K562 (cell line): Measurements from ENCODE around the gene SMARCC1. TPM values are rescaled to one million over a fixed set of nuclear protein-coding genes. Genes with fewer than 3 reads are reported as not detected.

Source experiments
- ATAC-seq: fragments of 200-7000 bp; cut with Tn5 transposase; 3 replicates; pipeline ENCODE4 v1.9.1; 2020; ENCODE audit warnings: moderate library complexity
- BruUV-seq: library from RNA; stranded (reverse); fragments of 400-500 nt; replicated peaks from 2 replicates; lab custom pipeline; 2021; lab: Mats Ljungman, UMichigan
- CTCF ChIA-PET: fragments of 300-600 bp; formaldehyde crosslinking; extraction: SDS; loops from one replicate; lab custom pipeline; 2021; ENCODE audit warnings: low intra/inter-chr PET ratio; lab: Yijun Ruan, JAX
- POLR2A ChIA-PET: fragments of 300-600, 350-650 bp; sonication (Branson Sonifier 250); formaldehyde crosslinking; extraction: SDS; loops from one replicate; lab custom pipeline; 2021; ENCODE audit warnings: antibody characterized with exemption, inconsistent platforms; lab: Yijun Ruan, JAX
- DNase-seq, 4 experiments: peaks; one replicate each; pipeline versions ENCODE4 v3.0.0 to v3.0.0-alpha.2; 2011 to 2018; ENCODE audit warnings: low spot score in 3 of 4, mixed read lengths in 3 of 4; ENCODE audit errors: extremely low read depth in 1 of 4
- FAIRE-seq: peaks from 2 replicates; lab custom pipeline; 2011; peaks lifted over from hg19 to GRCh38; lab: Jason Lieb, UNC
- H2AFZ ChIP-seq: 2 replicates; pipeline ENCODE4 v1.6.0; 2011; ENCODE audit warnings: low read depth, low read length, control low read depth, inconsistent platforms
- H3K27ac ChIP-seq: fragments of 200-600 bp; 3 replicates; pipeline ENCODE4 v1.8.0; 2011; ENCODE audit warnings: low read depth, mild to moderate bottlenecking, control low read depth, inconsistent platforms, low read length, moderate library complexity, mixed read lengths; ENCODE audit errors: extremely low read depth
- H3K27me3 ChIP-seq, 2 experiments: fragments of 300-600 bp in 1 of 2; 2 replicates in 1 of 2; 3 replicates in 1 of 2; pipeline versions ENCODE4 v1.6.0 to v1.8.0; 2011; ENCODE audit warnings: inconsistent platforms in 2 of 2, low read length in 2 of 2, mild to moderate bottlenecking in 1 of 2, mixed read lengths in 1 of 2, moderate library complexity in 1 of 2; ENCODE audit not compliant: control insufficient read depth in 2 of 2, insufficient read depth in 2 of 2
- H3K36me3 ChIP-seq: fragments of 300-600 bp; 3 replicates; pipeline ENCODE4 v1.8.0; 2011; ENCODE audit warnings: mild to moderate bottlenecking, low read length, inconsistent platforms; ENCODE audit not compliant: control insufficient read depth, insufficient read depth
- H3K4me1 ChIP-seq, 2 experiments: fragments of 200-600 bp in 1 of 2; replicated peaks in 1 of 2; 2 replicates in 1 of 2; 3 replicates in 1 of 2; pipeline versions ENCODE4 v1.5.1 to v1.8.0; 2011; ENCODE audit warnings: inconsistent platforms in 2 of 2, low read length in 2 of 2, mild to moderate bottlenecking in 1 of 2, mixed read lengths in 1 of 2, moderate library complexity in 1 of 2; ENCODE audit not compliant: control insufficient read depth in 2 of 2, insufficient read depth in 2 of 2
- H3K4me2 ChIP-seq: 2 replicates; pipeline ENCODE4 v1.6.1; 2011; ENCODE audit warnings: low read length, control low read depth, inconsistent platforms, mixed read lengths; ENCODE audit not compliant: insufficient read depth
- H3K4me3 ChIP-seq: fragments of 200-600 bp; sonication (generic), shearing (Covaris generic); 2 replicates; pipeline ENCODE4 v1.5.1; 2016; ENCODE audit warnings: control low read depth, inconsistent platforms
- H3K79me2 ChIP-seq: fragments of 200-600 bp; 3 replicates; pipeline ENCODE4 v1.8.0; 2011; ENCODE audit warnings: low read length, inconsistent platforms; ENCODE audit not compliant: control insufficient read depth, insufficient read depth
- H3K9ac ChIP-seq, 2 experiments: 2 replicates each; pipeline versions ENCODE4 v1.6.0 to v1.6.1; 2011; ENCODE audit warnings: low read depth in 2 of 2, low read length in 2 of 2, control low read depth in 1 of 2, inconsistent platforms in 1 of 2, mild to moderate bottlenecking in 1 of 2, mixed read lengths in 1 of 2; ENCODE audit not compliant: insufficient read depth in 1 of 2
- H3K9me1 ChIP-seq: one replicate; pipeline ENCODE4 v1.6.0; 2011; ENCODE audit warnings: inconsistent platforms, mild to moderate bottlenecking, low read length, moderate library complexity; ENCODE audit not compliant: control insufficient read depth, insufficient read depth
- H3K9me3 ChIP-seq: replicated peaks from 2 replicates; pipeline ENCODE4 v1.5.1; 2011; ENCODE audit warnings: low read depth, low read length, inconsistent platforms; ENCODE audit not compliant: control insufficient read depth, insufficient read depth
- H4K20me1 ChIP-seq: replicated peaks from 2 replicates; pipeline ENCODE4 v1.6.1; 2011; ENCODE audit warnings: low read length, inconsistent platforms, mixed read lengths; ENCODE audit not compliant: control insufficient read depth, insufficient read depth
- CEBPB ChIP-seq: fragments of 450-650 bp; IDR thresholded peaks from 2 replicates; pipeline ENCODE4 v1.6.1; 2016; ENCODE audit warnings: missing genetic modification characterization, missing compliant biosample characterization
- IRF9 ChIP-seq: fragments of 450-650 bp; IDR thresholded peaks from 2 replicates; pipeline ENCODE4 v1.6.1; 2016; ENCODE audit warnings: missing biosample characterization, missing genetic modification characterization
- THRAP3 ChIP-seq: fragments of 450-650 bp; IDR thresholded peaks from 2 replicates; pipeline ENCODE4 v1.6.1; 2016; ENCODE audit warnings: mild to moderate bottlenecking, inconsistent platforms, borderline replicate concordance
- WGBS: fragments of 100-300 bp; shearing (Covaris generic); methylation state at CpG from one replicate; pipeline ENCODE4 v1.1.6; 2016; ENCODE audit warnings: low coverage, mixed read lengths; ENCODE audit not compliant: insufficient coverage; ENCODE audit errors: missing lambda C conversion rate; 5-methylcytosine and 5-hydroxymethylcytosine counted together
- in situ Hi-C: fragments of 300-500 bp; cut with MboI; formaldehyde crosslinking; loops from 4 replicates; pipeline ENCODE4 v1.15.0; 2018; ENCODE audit warnings: inconsistent platforms, mixed read lengths
- intact Hi-C: fragments of 100-400 bp; cut with micrococcal nuclease; formaldehyde crosslinking; loops from 2 replicates; pipeline ENCODE4 v1.14.2; 2022
- polyA plus RNA-seq, 8 experiments: library from polyadenylated mRNA; depleted of rRNA in 4 of 8; stranded (reverse) in 5 of 8; unstranded in 3 of 8; fragments of >200 nt; fragmentation: Nextera tagmentation in 2 of 8; fragmentation: Illumina TruSeq in 1 of 8; extraction: Ambion mirVana in 2 of 8; extraction: Trizol in 1 of 8; gene quantifications; 2 replicates each; pipeline versions ENCODE4 v1.2.1 to v1.2.3, GENCODE V29; 2011 to 2014; ENCODE audit warnings: inconsistent platforms in 1 of 8, missing spikeins in 1 of 8
- total RNA-seq, 7 experiments: library from RNA; depleted of rRNA in 6 of 7; stranded (reverse); fragments of >200 nt in 6 of 7; fragmentation: Illumina TruSeq in 2 of 7; extraction: Trizol in 2 of 7; gene quantifications; 2 replicates each; pipeline versions ENCODE4 v1.2.1 to v1.2.3, GENCODE V29; 2011 to 2021; ENCODE audit warnings: low replicate concordance in 1 of 7

SMARCC1 gene
- total and polyA plus RNA-seq, 9 of the 15 experiments (the other 6 are each of a cell fraction or from before 2014, with no cell fraction given), result 20.7 to 199 (median 66.0) TPM

GRCh38 chr3:47565734-47566550, 215.8 kb downstream of the SMARCC1 start:
- no peak overlapping the region for H2AFZ ChIP-seq
- no peaks in the 10 kb centered on the region for H3K79me2 ChIP-seq
- no peaks in the 10 kb centered on the region for H3K9me3 ChIP-seq
- H4K20me1 ChIP-seq, result no peaks in the 10 kb centered on the region
- H3K4me1 ChIP-seq, result peaks cover 9 to 12% of the 10 kb centered on the region in 2 experiments
- intact Hi-C loops, result no loop called here
- FAIRE-seq (no peak), ATAC-seq (no peak; the same call in 2 of the 3 replicates), DNase-seq (peak in 2 of 4 experiments; percentile 44 to 51)
- no peaks in the 10 kb centered on the region for H3K27me3 ChIP-seq
- no peaks in the 10 kb centered on the region for H3K9me1 ChIP-seq
- H3K27ac ChIP-seq, result no peak overlapping the region
- BruUV-seq, result no TSS peak
- POLR2A ChIA-PET, result no interaction called here
- WGBS, result 51% methylated on average over 15 of the region's 19 CpGs
- no peak overlapping the region for H3K4me2 ChIP-seq
- H3K36me3 ChIP-seq, result no peaks in the 10 kb centered on the region
- peak overlapping the region in 1 of 2 experiments; percentile 66; a peak in 1 of 4 replicates for H3K9ac ChIP-seq
- H3K4me3 ChIP-seq, result no peak overlapping the region
- peak; percentile 54 for TF ChIP-seq CEBPB (tag)
- no peak for TF ChIP-seq IRF9 (tag)
- no peak for TF ChIP-seq THRAP3
- in situ Hi-C loops, result no loop called here
- CTCF ChIA-PET, result no interaction called here
